SK-N-SH (cell line): ENCODE measurements around the gene USP14. TPM values are rescaled to one million over a fixed set of nuclear protein-coding genes. Genes with fewer than 3 reads are reported as not detected.

ENCODE experiments used
- CTCF ChIA-PET: fragments of 300-600, 350-600 bp; formaldehyde crosslinking; extraction: SDS; loops from one replicate; lab custom pipeline; 2021; lab: Yijun Ruan, JAX
- POLR2A ChIA-PET: fragments of 350-600 bp; sonication (Branson Sonifier 250); formaldehyde crosslinking; extraction: SDS; loops from one replicate; lab custom pipeline; 2020; ENCODE audit warnings: antibody characterized with exemption, inconsistent platforms; lab: Yijun Ruan, JAX
- DNase-seq: peaks from one replicate; pipeline ENCODE4 v3.0.0; 2012
- H2AFZ ChIP-seq: fragments of 200-600 bp; sonication (generic); 2 replicates; pipeline ENCODE4 v1.8.1; 2016; ENCODE audit warnings: antibody characterized with exemption, mild to moderate bottlenecking, low read depth
- H3F3A ChIP-seq: fragments of 200-600 bp; sonication (generic); replicated peaks from 2 replicates; pipeline ENCODE3; 2016; ENCODE audit warnings: antibody characterized with exemption, mild to moderate bottlenecking; ENCODE audit not compliant: insufficient read depth
- H3K27ac ChIP-seq, 2 experiments: fragments of 200-500 bp in 1 of 2; fragments of 200-600 bp in 1 of 2; sonication (Bioruptor generic) in 1 of 2; sonication (generic), shearing (Covaris generic) in 1 of 2; 2 replicates each; pipeline versions ENCODE4 v1.5.1 to v1.6.1; 2014 to 2016; ENCODE audit warnings: low read depth in 2 of 2, inconsistent platforms in 1 of 2, low read length in 1 of 2, mild to moderate bottlenecking in 1 of 2, mixed read lengths in 1 of 2
- H3K27me3 ChIP-seq: fragments of 200-600 bp; sonication (generic), shearing (Covaris generic); 2 replicates; pipeline ENCODE4 v1.6.1; 2016; ENCODE audit warnings: mixed run types; ENCODE audit not compliant: insufficient read depth
- H3K36me3 ChIP-seq, 2 experiments: fragments of 200-500 bp in 1 of 2; fragments of 200-600 bp in 1 of 2; sonication (Bioruptor generic) in 1 of 2; sonication (generic) in 1 of 2; replicated peaks in 1 of 2; 2 replicates each; pipeline versions ENCODE3 to v1.5.1; 2014 to 2016; ENCODE audit warnings: low read length in 1 of 2, mild to moderate bottlenecking in 1 of 2; ENCODE audit not compliant: insufficient read depth in 2 of 2, control insufficient read depth in 1 of 2
- H3K4me1 ChIP-seq, 2 experiments: fragments of 200-500 bp in 1 of 2; fragments of 200-600 bp in 1 of 2; sonication (Bioruptor generic) in 1 of 2; sonication (generic), shearing (Covaris generic) in 1 of 2; 2 replicates each; pipeline versions ENCODE4 v1.5.1 to v1.6.1; 2014 to 2016; ENCODE audit warnings: low read depth in 1 of 2, low read length in 1 of 2, mixed run types in 1 of 2; ENCODE audit not compliant: insufficient read depth in 2 of 2, control insufficient read depth in 1 of 2
- H3K4me2 ChIP-seq: fragments of 200-600 bp; sonication (generic), shearing (Covaris generic); 2 replicates; pipeline ENCODE4 v1.6.1; 2017; ENCODE audit warnings: mixed run types
- H3K4me3 ChIP-seq, 2 experiments: fragments of 200-500 bp in 1 of 2; fragments of 200-600 bp in 1 of 2; sonication (Bioruptor generic) in 1 of 2; sonication (generic), shearing (Covaris generic) in 1 of 2; 2 replicates each; pipeline versions ENCODE4 v1.5.1 to v1.8.1; 2014 to 2016; ENCODE audit warnings: low read depth in 2 of 2, inconsistent platforms in 1 of 2, low read length in 1 of 2, mild to moderate bottlenecking in 1 of 2, mixed read lengths in 1 of 2, moderate library complexity in 1 of 2
- H3K79me2 ChIP-seq: fragments of 200-600 bp; sonication (generic); 2 replicates; pipeline ENCODE4 v1.8.1; 2017; ENCODE audit warnings: mild to moderate bottlenecking; ENCODE audit not compliant: insufficient read depth
- H3K9ac ChIP-seq: fragments of 200-600 bp; sonication (generic); 2 replicates; pipeline ENCODE4 v1.6.1; 2017; ENCODE audit warnings: mixed run types
- H3K9me2 ChIP-seq: fragments of 200-600 bp; sonication (generic); 2 replicates; pipeline ENCODE4 v1.6.1; 2017; ENCODE audit warnings: mixed run types
- H3K9me3 ChIP-seq: fragments of 200-600 bp; sonication (generic); 2 replicates; pipeline ENCODE4 v1.6.1; 2017; ENCODE audit warnings: mixed run types, mild to moderate bottlenecking, moderate library complexity
- H4K20me1 ChIP-seq: fragments of 200-600 bp; sonication (generic); 2 replicates; pipeline ENCODE4 v1.6.1; 2017; ENCODE audit warnings: mild to moderate bottlenecking, mixed run types; ENCODE audit not compliant: insufficient read depth
- CHD2 ChIP-seq: fragments of 150-350 bp; IDR thresholded peaks from 2 replicates; pipeline ENCODE4 v1.6.1; 2018; ENCODE audit warnings: low read length; ENCODE audit not compliant: partially characterized antibody
- ELF1 ChIP-seq: IDR thresholded peaks from 2 replicates; pipeline ENCODE4 v1.4.0; 2012
- EZH2phosphoT487 ChIP-seq: fragments of 200-600 bp; sonication (generic); IDR thresholded peaks from 2 replicates; pipeline ENCODE4 v1.6.1; 2017; ENCODE audit warnings: low read depth, mixed run types, mild to moderate bottlenecking, antibody characterized with exemption, moderate library complexity, borderline replicate concordance
- FOSL2 ChIP-seq: IDR thresholded peaks from 2 replicates; pipeline ENCODE4 v1.4.0; 2012; ENCODE audit warnings: low read depth, mild to moderate bottlenecking, moderate library complexity, borderline replicate concordance
- FOXJ3 ChIP-seq: sonication (generic); formaldehyde crosslinking; IDR thresholded peaks from 2 replicates; pipeline ENCODE4 v1.5.1; 2020; ENCODE audit warnings: mild to moderate bottlenecking, missing genetic modification reagents
- GATA2 ChIP-seq: sonication (generic); formaldehyde crosslinking; IDR thresholded peaks from 2 replicates; pipeline ENCODE4 v1.5.0; 2020; ENCODE audit warnings: mild to moderate bottlenecking, missing genetic modification reagents
- JUND ChIP-seq: IDR thresholded peaks from 2 replicates; pipeline ENCODE4 v1.4.0; 2012
- MAX ChIP-seq: IDR thresholded peaks from 2 replicates; pipeline ENCODE4 v1.4.0; 2012; ENCODE audit warnings: low read depth
- MEF2A ChIP-seq: IDR thresholded peaks from 2 replicates; pipeline ENCODE4 v1.4.0; 2012; ENCODE audit warnings: low read depth, borderline replicate concordance
- POLR2AphosphoS5 ChIP-seq: IDR thresholded peaks from 2 replicates; pipeline ENCODE4 v1.6.1; 2012; ENCODE audit warnings: low read depth, low read length
- REST ChIP-seq: IDR thresholded peaks from 2 replicates; pipeline ENCODE4 v1.6.1; 2012; ENCODE audit warnings: mild to moderate bottlenecking, low read depth, low read length, moderate library complexity
- RXRA ChIP-seq: IDR thresholded peaks from 2 replicates; pipeline ENCODE4 v1.4.0; 2012; ENCODE audit warnings: low read depth, mild to moderate bottlenecking, borderline replicate concordance
- SIN3A ChIP-seq: IDR thresholded peaks from 2 replicates; pipeline ENCODE4 v1.6.1; 2012; ENCODE audit warnings: low read depth, mild to moderate bottlenecking, low read length, moderate library complexity, borderline replicate concordance
- TCF12 ChIP-seq: IDR thresholded peaks from 2 replicates; pipeline ENCODE4 v1.4.0; 2012
- TEAD4 ChIP-seq: IDR thresholded peaks from 2 replicates; pipeline ENCODE4 v1.4.0; 2012; ENCODE audit warnings: mild to moderate bottlenecking, borderline replicate concordance; ENCODE audit not compliant: insufficient read depth
- USF1 ChIP-seq: IDR thresholded peaks from 2 replicates; pipeline ENCODE4 v1.4.0; 2012; ENCODE audit warnings: low read depth, borderline replicate concordance
- WGBS: methylation state at CpG from one replicate; pipeline ENCODE4 v1.1.6; 2017; ENCODE audit warnings: low lambda C conversion rate; 5-methylcytosine and 5-hydroxymethylcytosine counted together
- polyA plus RNA-seq, 3 experiments: library from polyadenylated mRNA; depleted of rRNA; stranded (reverse); fragments of >200 nt; gene quantifications; 2 replicates each; pipeline ENCODE4 v1.2.3, GENCODE V29; 2012

USP14 gene
- polyA plus RNA-seq, 1 of the 3 experiments (the other 2 are of a cell fraction), result 22.0 TPM

- ChIA-PET CTCF (no interaction called here), POLR2A (no interaction called here)
- 95% methylated on average over 1 of the region's 1 CpG for WGBS
Observed at GRCh38 chr18:228586-228985, 70.2 kb downstream of the USP14 start.

GRCh38 chr18:231563-231962 lies 73.2 kb downstream of the USP14 start:
- ChIA-PET CTCF (no interaction called here), POLR2A (no interaction called here)
- Histone ChIP-seq H3K4me1 (no peaks in the 10 kb centered on the region), H3K27me3 (no peaks in the 10 kb centered on the region), H2AFZ (no peak overlapping the region), H3K9ac (no peak overlapping the region), H4K20me1 (no peaks in the 10 kb centered on the region), H3F3A (peaks cover 3% of the 10 kb centered on the region), H3K9me3 (no peaks in the 10 kb centered on the region), H3K36me3 (peaks cover 3 to 17% of the 10 kb centered on the region in 2 experiments), H3K9me2 (no peaks in the 10 kb centered on the region), H3K4me2 (no peak overlapping the region), H3K79me2 (no peaks in the 10 kb centered on the region), H3K4me3 (no peak overlapping the region), H3K27ac (no peak overlapping the region)
- TF ChIP-seq FOXJ3, result no peak
- no peak for TF ChIP-seq USF1
- no peak for TF ChIP-seq MEF2A
- TF ChIP-seq EZH2phosphoT487, result no peak
- WGBS, result 97% methylated on average over 1 of the region's 1 CpG
- DNase-seq, result no peak

More at GRCh38 chr18:228586-228985, 70.2 kb downstream of the USP14 start:
- peaks cover 28 to 38% of the 10 kb centered on the region in 2 experiments for H3K36me3 ChIP-seq
- no peak overlapping the region for H3K9ac ChIP-seq
- no peaks in the 10 kb centered on the region for H3K9me2 ChIP-seq
- no peak overlapping the region for H3K27ac ChIP-seq
- H3K27me3 ChIP-seq, result no peaks in the 10 kb centered on the region
- peaks cover 3% of the 10 kb centered on the region for H3F3A ChIP-seq
- no peaks in the 10 kb centered on the region for H3K79me2 ChIP-seq
- H3K4me3 ChIP-seq, result no peak overlapping the region
- no peak for DNase-seq
- no peaks in the 10 kb centered on the region for H3K9me3 ChIP-seq
- H3K4me2 ChIP-seq, result no peak overlapping the region
- peak; percentile 45; the same call in 1 of the 2 replicates for TF ChIP-seq TCF12
- no peak for TF ChIP-seq SIN3A
- H2AFZ ChIP-seq, result no peak overlapping the region
- no peaks in the 10 kb centered on the region for H4K20me1 ChIP-seq
- no peaks in the 10 kb centered on the region for H3K4me1 ChIP-seq

GRCh38 chr18:240175-240574 lies 81.8 kb downstream of the USP14 start:
- ChIA-PET CTCF (no interaction called here), POLR2A (no interaction called here)
- no peak overlapping the region for H2AFZ ChIP-seq
- no peak overlapping the region for H3K27ac ChIP-seq
- H3K4me2 ChIP-seq, result no peak overlapping the region
- H3K4me1 ChIP-seq, result no peaks in the 10 kb centered on the region
- WGBS, result 100% methylated on average over 1 of the region's 1 CpG
- H3K9me3 ChIP-seq, result no peaks in the 10 kb centered on the region
- no peaks in the 10 kb centered on the region for H3K79me2 ChIP-seq
- no peak overlapping the region for H3K9ac ChIP-seq
- peaks cover 39 to 47% of the 10 kb centered on the region in 2 experiments for H3K36me3 ChIP-seq
- no peak overlapping the region for H3K4me3 ChIP-seq
- H3K27me3 ChIP-seq, result no peaks in the 10 kb centered on the region
- no peak for DNase-seq
- H4K20me1 ChIP-seq, result no peaks in the 10 kb centered on the region
- H3F3A ChIP-seq, result peaks cover 3% of the 10 kb centered on the region
- TF ChIP-seq GATA2 (no peak), TEAD4 (no peak), POLR2AphosphoS5 (no peak), MAX (no peak), FOSL2 (no peak), CHD2 (no peak), JUND (no peak), TCF12 (no peak), ELF1 (no peak), USF1 (no peak), REST (no peak), RXRA (no peak), EZH2phosphoT487 (no peak)
- TF ChIP-seq, all 33 proteins: peak for 0
- no peaks in the 10 kb centered on the region for H3K9me2 ChIP-seq
